Measurements from ENCODE around the gene ADCY1.

ADCY1 gene

DNA sequence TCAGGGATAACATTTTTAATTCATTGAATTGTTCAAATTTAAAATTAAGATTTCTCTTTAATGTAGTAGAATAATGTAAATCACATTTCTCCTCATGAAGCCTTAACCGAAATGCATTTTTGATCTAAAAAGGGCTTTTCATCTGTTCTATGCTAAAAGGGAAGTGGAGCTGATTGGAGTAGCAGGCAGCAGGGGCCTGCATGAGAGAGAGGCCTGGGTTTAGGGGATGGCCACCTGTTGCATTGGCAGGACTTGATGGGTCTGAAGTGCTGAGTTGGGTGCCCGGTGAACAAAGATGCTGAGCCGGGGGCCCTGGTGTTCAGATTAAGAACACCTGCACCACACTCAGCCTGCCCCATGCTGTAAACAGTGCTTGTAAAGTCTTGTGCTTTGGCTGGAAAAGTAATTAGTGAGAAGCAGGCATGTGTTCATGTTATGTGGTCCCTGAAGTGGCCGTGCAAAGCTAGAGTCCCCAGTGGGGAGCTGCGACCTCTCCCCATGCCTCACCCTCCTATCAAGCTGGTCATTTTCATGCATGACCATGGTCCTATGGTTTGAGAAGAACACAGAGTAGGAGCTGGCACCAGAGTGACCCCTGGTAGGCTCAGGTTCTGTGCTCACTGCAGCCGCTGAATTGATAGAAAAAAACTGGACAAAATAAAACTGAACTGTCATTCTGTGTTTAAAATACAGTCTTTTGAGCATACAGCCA is 124.3 kb downstream of the ADCY1 start:
- DNase-seq: no peak

DNA sequence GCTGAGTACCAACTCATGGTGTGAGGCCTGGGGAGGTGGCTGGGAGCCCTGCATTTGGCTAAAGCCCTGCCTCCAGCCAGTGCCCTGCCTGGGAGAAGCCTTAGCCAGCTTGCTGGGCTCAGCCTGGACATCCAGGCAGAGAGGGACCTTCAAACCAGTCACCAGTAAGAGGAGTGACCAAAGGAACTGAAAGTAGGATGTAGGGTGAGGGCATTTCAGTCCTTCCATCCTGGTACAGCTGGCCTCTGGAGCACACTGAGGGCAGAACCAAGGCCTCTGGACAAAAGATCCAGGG is 124.8 kb downstream of the ADCY1 start:
- DNase-seq: no peak

GRCh38 chr7:45699726-45700390 is 125.7 kb downstream of the ADCY1 start:
- DNase-seq: no peak

DNA sequence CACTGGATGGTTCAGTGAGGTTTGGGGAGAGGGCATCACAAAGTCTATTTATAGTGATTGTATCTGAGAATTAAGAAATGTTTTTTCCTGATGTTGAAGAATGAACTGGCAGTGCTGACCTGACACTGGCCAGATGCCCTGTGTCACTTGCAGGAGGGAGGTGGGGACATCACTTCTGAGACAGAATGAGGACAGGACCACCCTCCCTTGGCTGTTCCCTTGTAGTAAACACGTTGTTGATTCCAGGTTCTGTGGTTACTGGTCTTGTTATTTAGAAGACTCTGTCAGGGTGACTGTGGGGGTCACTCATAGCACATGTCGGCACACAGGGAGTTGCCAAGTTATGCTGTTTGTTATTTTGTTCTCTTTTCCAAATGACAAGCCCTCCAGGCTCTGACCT is 126.4 kb downstream of the ADCY1 start:
- DNase-seq: no peak

DNA sequence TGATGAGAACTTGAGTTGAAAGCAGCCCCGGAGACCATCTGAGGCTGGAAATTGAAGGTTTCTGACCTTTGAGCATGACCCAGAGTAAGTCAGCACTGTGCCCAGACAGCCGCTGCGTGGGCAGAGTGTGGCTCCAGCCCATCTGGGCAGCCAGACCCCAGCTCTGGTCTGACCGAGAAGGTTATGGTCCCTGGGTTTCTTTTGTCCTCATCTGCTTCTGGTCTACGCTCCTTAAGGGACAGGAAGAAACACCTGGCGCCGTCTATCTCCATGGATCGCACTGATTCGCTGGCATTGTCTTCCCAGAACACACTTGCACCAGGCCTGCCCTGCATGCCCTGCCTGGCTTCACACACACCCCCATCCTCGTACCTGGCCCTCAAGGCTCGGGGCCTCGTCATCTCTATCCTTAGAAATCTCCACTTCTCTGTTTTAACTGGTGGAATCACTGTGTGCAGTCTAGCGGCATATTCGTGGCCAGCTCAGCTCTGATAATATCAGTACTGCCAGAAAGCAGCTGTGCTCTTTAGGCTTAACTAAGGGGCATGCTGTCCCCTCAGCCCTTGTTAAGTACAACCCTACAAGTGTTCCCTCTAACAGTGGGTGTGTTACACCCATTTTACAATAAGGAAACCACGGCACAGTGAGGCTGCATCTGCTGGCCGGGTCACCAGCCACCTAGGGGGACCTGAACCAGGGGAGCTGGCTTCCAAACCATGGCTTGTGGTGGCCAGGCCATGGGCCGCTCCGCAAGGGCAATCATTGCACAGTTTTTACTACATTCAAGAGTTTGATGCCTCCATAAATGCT is 127.7 kb downstream of the ADCY1 start:
- DNase-seq: no peak

GRCh38 chr7:45702751-45703150 is 128.6 kb downstream of the ADCY1 start:
- no peak for DNase-seq

DNA sequence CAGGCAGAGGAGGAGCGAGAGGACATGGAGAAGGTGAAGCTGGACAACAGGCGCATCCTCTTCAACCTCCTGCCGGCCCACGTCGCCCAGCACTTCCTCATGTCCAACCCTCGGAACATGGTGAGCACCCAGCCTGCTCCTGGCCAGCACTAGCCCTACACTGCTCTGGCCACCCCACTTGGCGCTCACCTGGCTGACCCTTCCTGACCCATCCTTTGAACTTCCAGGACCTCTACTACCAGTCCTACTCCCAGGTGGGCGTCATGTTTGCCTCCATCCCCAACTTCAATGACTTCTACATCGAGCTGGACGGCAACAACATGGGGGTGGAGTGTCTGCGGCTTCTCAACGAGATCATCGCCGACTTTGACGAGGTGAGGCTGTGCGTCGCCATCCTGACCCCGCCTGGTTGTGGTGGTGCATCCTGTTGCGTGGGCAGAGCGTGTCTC is 129.2 kb downstream of the ADCY1 start:
- no peak for DNase-seq

GRCh38 chr7:45703911-45704682 is 129.9 kb downstream of the ADCY1 start:
- no peak for DNase-seq

- DNase-seq: no peak
Measured at GRCh38 chr7:45704683-45705016, 130.5 kb downstream of the ADCY1 start.

DNA sequence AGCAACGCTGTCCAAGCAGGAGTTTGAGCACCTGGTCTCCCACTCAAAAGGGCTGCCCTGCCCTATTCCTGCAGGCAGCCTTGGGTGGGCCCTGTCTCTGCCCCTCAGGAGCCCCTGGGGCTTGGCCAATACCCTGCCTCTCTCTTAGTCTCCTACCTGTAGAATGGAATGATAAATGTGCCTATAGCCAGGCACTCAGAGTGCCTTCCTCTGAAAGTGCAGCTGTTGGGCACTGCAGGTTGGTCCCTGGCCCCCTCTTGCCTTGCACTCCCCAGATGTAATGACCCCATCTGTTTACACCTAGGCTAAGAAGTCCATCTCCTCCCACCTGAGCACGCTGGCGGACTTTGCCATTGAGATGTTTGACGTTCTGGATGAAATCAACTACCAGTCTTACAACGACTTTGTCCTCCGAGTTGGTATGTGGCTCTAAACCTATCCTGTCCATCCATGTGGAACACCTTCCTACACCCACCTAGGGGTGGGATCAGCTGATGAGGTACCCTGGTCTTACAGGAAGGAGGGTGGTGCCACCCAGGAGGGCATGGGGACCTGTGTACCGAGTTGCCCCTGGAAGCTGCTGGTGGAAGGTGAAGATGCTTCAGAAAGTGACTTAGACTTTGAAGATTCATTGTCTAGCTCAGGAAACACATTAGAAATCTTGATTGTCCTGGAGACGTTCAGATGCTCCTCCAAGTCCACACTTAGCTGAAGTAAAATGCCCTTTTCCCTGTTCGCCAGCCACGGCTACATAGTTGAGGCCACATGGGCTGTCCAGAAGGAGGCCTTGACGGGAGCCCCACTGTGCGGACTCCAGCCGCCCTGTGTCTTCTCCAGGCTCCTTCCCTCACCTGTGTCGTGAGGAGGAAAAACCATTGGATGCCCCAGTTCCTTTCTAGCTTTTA is 134.1 kb downstream of the ADCY1 start:
- DNase-seq: no peak

DNA sequence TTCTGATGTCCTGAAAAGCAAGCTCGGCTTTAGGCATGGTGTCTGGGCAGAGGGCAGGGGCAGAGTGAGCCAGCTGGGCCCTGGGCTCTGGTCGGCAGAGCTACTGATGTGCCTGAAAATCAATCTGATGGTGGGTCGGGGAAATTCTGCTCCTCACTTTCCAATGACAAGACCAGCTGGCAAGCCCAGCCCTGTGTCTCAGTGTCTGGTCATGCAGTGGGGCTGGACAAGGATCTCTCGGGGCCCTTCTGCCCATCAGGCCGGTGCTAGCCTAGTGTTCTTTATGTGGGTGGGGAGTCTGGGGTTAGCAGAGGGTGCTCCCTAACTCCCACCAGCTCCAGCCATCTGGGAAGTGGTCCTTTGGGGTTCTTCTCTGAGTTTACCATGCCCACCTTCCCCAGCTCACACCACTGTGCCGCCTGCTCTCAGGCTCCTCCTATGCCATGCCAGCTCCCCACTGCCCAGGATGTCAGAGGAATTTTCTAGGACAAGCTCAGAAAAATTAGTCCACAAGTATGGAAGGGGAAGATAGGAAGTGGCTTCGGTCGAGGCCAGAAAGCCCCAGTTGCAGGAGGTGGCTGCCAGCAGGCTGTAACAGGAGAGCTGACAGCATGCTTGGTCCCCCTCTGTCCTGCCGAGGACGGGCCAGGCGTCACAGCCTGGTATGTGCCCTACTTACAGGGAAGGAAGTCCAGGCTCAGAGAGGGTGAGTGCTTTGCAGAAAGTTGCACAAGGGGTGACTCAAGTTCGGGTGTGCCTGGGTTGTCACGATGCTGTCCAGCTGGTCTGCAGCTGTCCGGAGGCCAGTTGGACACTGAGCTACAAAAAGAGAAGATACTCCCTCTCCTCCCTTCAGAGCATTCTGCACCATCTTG is 135.2 kb downstream of the ADCY1 start:
- DNase-seq: no peak

DNA sequence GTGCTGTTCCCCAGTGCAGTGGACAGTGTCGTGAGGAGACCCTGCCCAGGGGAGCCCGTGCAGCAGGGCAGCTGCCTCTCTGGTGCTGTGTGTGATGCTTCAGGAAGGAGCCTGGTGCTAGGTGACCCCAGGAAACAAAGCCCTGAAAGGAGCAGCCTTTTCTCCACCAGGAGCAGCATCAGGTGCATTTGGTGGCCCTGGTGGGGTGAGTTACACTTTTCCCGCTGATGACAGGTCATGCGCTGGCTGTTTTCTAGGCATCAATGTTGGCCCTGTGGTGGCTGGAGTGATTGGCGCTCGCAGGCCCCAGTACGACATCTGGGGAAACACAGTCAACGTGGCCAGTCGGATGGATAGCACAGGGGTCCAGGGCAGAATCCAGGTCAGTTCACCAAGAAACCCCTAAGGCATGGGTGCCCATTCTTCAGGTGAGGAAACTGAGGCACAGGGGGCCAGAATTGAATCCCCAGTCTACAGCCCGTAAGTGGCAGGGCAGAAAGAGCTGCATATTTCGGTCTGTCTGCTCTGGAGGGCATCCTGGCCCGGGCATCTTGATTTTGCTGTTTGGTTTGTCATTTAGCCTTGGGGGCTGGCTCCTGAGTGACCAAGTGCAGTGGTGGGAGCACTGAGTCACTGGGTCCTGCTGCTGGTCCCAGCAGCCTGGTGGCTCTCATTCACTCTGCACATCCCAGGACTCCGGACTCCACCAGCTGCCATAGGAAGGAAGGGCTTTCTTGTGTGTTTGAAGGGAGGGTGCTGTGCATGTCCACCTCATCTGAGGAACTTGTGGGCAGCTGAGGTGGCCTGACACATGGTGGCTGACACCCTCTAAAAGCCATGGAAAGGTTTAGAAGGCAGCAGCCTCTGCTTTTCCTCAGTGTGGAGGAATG is 136.3 kb downstream of the ADCY1 start:
- DNase-seq: no peak

GRCh38 chr7:45711161-45711490 is 137.0 kb downstream of the ADCY1 start:
- no peak for DNase-seq

GRCh38 chr7:45712057-45712689 is 138.0 kb downstream of the ADCY1 start:
- DNase-seq: no peak

DNA sequence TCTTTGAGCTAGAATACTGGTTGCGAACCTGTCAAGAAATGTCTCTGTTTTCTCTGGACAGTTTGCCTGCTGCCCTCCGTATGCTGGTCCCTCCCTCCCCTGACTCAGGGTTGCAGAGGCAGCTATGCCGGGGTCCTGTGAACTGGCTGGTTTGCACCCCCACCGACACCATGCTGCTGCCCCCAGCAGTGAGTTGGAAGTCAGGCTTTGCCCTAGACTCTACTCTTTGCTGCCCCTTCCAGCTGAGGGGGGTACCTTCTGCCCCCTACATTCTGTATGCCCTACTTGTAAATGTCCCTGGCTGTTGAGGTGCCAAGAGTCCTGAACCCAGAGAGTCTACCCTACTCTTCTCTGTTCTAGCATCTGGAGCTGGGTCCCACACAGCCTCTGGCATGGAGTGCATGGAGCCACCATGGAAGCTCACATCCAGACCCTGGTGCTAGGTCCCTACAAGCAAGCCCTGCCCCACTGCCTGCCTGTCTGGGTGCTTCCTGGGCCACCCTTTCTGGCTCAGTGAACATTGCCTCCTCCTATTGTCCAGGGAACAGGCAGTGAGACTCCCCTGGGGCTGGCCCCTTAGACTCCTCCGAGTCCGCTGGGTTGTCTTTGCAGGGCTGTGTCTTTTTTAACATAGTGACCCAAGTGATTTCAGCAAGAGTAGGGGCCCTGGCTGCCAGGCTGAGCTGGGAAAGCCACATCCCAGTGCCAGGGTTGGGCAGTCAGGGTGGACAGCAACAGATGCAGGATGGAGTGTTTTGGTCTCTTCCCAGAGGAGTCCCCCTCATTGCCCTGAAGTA is 138.9 kb downstream of the ADCY1 start:
- no peak for DNase-seq

DNA sequence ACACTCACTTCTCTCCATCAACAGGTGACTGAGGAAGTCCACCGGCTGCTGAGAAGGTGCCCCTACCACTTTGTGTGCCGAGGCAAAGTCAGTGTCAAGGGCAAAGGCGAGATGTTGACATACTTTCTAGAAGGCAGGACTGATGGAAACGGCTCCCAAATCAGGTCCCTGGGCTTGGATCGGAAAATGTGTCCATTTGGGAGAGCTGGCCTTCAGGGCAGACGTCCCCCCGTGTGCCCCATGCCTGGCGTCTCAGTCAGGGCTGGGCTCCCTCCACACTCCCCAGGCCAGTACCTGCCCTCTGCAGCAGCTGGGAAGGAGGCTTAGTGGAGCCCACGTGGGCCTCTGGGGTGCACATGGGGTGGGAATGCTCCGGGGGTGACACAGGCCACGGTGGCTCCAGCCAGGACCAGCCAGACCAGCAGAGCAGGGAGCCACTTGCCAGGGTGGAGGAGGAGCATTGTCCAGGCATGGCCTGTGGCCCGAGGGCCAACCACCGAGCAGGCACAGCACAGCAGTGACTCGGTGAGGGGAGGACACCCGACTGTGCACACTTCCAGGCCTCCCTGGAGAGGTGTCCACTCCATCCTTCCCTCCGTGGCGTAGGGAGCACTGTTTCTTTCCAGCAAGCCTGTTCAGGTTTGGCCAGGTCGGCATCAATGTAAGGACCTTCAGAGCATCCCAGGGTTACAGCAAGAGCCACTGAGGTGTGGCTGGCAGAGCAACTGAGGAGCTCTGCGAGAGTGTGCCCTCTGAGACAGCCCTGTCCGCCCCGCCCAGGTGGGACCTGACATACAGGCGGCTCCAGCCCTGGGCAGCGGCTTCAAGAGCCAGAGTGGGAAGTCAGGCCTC is 139.7 kb downstream of the ADCY1 start:
- DNase-seq: no peak

GRCh38 chr7:45714521-45714820 is 140.3 kb downstream of the ADCY1 start:
- DNase-seq: no peak
